GM03348 (cell line): Measurements from ENCODE around the gene FEM1A.
"Not testable (repeated sequence)": the region's sequence is repeated elsewhere in the genome, so short reads cannot be mapped to it uniquely, and the experiment has no call there.

ENCODE experiments used
- DNase-seq: peaks from one replicate; pipeline ENCODE4 v3.0.0; 2012; ENCODE audit warnings: low spot score

Gene FEM1A

DNA sequence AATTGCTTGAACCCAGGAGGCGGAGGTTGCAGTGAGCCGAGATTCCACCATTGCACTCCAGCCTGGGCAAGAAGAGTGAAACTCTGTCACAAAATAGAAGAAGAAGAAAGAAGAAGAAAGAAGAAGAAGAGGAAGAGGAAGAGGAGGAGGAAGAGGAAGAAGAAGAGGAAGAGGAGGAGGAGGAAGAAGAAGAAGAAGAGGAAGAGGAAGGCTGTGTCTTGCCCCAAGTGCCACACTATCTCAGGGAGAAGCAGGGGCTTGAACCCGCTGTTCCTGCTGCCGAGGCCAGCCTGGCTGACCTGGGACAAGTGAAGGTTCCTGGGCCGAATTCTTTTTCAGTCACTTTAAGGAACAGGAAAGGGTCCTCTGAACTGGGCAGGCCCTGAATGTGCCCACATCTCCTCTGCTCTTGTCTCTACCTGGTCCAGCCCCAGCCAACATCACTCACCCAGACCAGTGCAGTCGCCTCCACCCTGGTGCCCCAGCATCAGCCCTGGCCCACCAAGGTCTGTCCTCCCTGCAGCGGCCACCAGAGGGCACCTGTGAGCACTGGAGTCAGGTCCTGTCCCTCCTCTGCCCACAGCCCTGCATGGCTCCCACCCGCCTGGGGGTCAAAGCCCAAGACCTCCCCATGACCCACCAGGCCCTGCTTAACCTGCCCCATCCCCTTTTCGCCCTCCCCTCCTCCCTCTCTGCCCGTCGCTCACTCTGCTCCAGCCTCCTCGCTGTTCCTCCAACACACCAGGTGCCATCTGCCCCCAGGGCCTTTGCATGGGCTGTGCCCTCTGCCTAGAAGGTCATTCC is 20.0 kb downstream of the FEM1A start:
- DNase-seq, result peak; percentile 81

DNA sequence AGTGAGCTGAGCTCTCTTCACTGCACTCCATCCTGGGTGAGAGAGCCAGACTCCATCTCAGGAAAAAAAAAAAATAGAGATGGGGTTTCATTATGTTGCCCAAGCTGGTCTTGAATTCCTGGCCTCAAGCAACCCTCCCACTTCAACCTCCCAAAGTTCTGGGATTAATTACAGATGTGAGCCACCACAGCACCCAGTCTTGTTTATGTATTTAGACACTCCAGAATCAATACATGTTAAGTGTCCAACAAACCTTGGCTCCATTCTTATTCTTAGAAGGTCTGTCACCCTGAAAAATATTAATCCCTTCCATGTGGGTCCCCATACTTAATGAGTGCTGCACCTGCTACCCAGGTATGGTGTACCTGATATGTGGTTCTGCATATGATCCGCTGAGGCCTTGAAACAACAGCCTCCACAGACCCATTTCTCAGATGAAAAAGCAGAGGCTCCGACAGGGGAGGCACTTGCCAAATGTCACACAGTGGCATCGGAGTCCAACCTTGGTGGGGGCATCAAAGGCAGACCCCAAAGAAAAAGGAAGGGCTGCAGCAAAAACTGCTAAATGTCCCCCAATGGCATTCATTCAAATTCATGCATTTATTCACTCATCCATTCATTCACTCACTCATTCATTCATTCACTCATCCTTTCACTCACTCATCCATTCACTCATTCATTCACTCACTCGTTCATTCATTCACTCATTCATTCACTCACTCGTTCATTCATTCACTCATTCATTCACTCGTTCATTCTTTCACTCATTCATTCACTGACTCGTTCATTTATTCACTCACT is 23.3 kb downstream of the FEM1A start:
- peak; percentile 53 for DNase-seq

DNA sequence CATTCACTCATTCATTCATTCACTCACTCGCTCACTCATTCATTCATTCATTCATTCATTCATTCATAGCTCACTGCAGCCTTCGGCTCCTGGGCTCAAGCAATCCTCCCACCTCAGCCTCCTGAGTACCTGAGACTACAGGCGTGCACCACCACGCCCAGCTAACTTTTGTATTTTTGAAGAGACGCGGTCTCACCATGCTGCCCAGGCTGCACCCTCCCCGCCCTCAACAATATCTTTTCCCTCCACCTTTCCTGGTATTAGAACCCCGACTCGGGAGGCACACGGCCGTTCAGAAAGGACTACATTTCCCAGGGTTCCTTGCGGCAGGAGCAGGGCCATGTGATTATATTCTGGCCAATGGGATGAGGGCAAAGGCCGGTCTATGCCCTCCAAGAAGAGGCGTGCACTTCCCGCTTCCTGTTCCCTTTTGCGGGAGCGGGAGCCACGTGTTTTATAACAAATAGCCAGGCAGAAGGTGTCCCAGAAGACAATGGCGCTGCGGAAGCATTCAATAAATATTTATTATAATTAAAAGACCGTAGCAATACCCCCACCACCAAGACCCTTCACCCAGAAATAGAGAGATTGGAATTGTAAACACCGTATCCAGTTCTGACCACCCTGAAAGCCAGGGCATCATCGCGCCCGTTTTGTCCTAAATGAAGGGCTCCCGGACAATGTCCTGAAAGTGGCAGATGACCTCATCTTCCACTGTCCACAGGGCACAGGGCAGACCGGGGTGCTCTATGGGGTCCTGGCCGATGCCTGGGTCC is 24.1 kb downstream of the FEM1A start:
- peak; percentile 96 for DNase-seq

DNA sequence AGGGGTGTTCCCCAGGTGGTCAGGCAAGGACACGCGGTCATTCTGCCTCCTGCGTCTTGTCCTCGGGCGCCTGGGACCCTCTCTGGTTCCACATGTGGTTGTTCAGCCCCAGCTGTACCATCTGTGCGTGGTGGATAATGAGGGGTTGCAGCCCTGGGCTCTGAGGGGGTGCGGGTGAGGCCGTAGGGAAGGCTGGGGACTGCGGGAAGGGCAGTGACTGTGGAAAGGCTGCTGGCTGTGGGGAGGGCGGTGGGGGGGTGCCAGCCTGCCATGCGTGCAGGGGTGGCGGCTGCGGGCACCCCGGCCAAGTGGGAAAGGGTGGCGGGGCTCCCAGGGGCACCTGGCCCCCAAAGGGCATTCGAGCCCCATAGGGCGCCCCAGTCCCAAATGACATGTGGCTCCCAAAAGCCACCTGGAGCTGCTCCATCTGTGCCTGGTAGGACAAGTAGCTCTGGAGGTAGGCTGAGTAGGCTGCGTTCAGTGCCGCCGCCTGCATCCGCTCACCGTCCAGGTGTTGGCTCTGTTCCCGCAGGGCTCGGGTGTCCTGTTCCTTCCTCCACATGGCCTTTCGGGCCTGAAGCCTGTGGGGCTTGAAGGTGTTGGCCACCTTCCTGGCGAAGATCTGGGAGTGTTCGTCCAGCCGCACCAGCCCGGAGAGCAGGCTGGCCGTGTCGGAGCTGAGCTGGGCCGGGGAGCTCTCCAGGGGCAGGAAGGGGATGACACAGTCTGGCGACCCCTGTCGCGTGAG is 24.8 kb downstream of the FEM1A start:
- DNase-seq, result no peak

- DNase-seq, result no peak
Measured at GRCh38 chr19:4816950-4817278, 25.4 kb downstream of the FEM1A start.

- DNase-seq, result no peak
Measured at GRCh38 chr19:4817467-4818277, 26.1 kb downstream of the FEM1A start.

GRCh38 chr19:4821265-4821664 is 29.7 kb downstream of the FEM1A start:
- no peak for DNase-seq

DNA sequence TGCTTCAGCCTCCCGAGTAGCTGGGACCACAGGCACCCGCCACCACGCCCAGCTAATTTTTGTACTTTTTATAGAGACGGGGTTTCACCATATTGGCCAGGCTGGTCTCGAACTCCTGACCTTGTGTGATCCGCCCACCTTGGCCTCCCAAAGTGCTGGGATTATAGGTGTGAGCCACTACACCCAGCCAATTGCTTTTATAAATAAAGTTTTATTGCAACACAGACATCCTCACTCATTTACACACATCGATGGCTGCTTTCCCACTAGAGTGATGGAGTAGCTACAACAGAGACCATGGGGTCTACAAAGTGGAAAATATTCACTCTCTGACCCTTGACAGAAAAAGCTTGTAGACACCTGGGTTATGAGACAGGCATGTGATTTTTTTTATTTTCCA is 30.8 kb downstream of the FEM1A start:
- not testable (repeated sequence) for DNase-seq

GRCh38 chr19:4823577-4823976 is 32.0 kb downstream of the FEM1A start:
- no peak for DNase-seq

GRCh38 chr19:4829001-4829712 is 37.6 kb downstream of the FEM1A start:
- no peak for DNase-seq

DNA sequence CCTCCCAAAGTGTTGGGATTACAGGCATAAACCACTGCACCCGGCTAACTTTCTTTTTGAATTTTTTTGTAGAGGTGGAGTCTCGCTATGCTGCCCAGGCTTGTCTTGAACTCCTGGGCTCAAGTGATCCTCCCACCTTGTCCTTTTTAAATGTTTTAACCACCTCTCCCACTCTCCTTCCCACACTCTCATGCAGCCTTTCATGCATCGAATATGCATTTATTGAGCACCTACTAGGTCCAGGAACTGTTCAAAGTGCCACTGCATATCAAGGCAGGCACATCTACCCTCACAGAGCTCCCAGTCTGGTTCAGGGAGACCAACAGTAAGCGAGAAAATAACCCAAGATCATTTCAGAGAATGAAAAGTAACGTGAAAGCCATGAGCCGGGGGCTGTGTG is 38.8 kb downstream of the FEM1A start:
- no peak for DNase-seq

DNA sequence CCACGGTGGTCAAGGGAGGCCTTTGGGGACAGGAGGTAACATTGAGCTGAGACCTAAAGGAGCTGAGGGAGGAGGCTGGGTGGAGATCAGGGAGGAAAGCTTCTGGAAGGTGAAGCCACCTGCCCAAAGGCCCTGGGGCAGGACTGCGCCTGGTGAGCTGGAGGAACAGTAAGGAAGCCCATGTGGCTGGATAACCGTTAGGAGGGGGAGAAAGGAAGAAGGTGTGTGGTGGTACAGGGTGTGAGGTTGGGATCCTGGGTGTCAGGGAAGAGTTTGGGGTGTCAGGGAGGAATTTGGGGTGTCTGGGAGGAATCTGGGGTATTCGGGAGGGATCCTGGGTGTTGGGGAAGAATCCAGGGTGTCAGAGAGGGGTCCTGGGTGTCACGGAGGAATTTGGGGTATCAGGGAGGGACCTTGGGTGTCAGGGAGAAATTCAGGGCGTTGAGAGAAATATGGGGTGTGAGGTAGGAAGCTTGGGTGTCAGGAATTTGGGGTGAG is 39.3 kb downstream of the FEM1A start:
- no peak for DNase-seq

- DNase-seq, result peak; percentile 93
Measured at GRCh38 chr19:4831304-4831978, 39.9 kb downstream of the FEM1A start, which contains the start of gene TICAM1. Gene TICAM1 (minus strand): TSS chr19:4831712. CDS start chr19:4818377, 13,335 bp downstream.

DNA sequence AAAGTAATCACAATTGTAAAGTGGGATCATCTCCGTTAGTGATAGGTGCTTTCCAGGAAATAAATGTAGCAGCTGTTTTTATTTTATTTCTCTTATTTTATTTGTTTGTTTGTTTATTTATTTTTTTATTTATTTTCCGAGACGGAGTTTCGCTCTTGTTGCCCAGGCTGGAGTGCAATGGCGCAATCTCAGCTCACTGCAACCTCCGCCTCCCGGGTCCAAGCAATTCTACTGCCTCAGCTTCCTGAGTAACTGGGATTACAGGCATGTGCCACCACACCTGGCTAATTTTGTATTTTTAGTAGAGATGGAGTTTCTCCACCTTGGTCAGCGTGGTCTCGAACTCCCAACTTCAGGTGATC is 40.4 kb downstream of the FEM1A start:
- DNase-seq, result not testable (repeated sequence)

GRCh38 chr19:4832776-4833175 is 41.2 kb downstream of the FEM1A start:
- no peak for DNase-seq

GRCh38 chr19:4839192-4839591 is 47.7 kb downstream of the FEM1A start:
- no peak for DNase-seq

DNA sequence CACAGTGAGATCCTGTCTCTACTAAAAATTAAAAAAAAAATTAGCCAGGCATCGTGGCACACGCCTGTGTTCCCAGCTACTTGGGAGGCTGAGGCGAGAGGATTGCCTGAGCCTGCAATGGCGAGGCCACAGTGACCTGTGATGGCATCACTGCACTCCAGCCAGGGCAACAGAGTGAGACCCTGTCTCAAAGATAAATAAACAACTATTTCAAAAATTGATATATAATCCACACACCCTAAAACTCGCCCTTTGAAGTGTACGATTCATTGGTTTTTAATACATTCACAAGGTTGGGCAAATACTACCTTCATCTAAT is 52.1 kb downstream of the FEM1A start:
- no peak for DNase-seq

GRCh38 chr19:4844348-4845179 is 53.0 kb downstream of the FEM1A start:
- peak; percentile 66 for DNase-seq

GRCh38 chr19:4845975-4846374 is 54.4 kb downstream of the FEM1A start:
- not testable (repeated sequence) for DNase-seq
